Endothelial cell of umbilical vein (primary cell): Measurements from ENCODE around the gene ARSB. TPM values are rescaled to one million over a fixed set of nuclear protein-coding genes. Genes with fewer than 3 reads are reported as not detected.
A peak's percentile ranks its signal among the peaks of the same experiment; 100 is the strongest.

ENCODE experiments used
- BruUV-seq: library from RNA; stranded (reverse); fragments of 400-500 nt; replicated peaks from 2 replicates; lab custom pipeline; 2021; lab: Mats Ljungman, UMichigan
- CTCF ChIA-PET: fragments of 300-600, 350-600 bp; sonication (Branson Sonifier 250); formaldehyde crosslinking; loops from one replicate; lab custom pipeline; 2021; ENCODE audit warnings: antibody characterized with exemption, inconsistent platforms; lab: Charles Lee
- POLR2A ChIA-PET: fragments of 300-600, 350-600 bp; sonication (Branson Sonifier 250); formaldehyde crosslinking; loops from one replicate; lab custom pipeline; 2021; ENCODE audit warnings: antibody characterized with exemption, inconsistent platforms; lab: Charles Lee
- DNase-seq: peaks from one replicate; pipeline ENCODE4 v3.0.0-alpha.2; 2011; ENCODE audit warnings: low read depth, low spot score
- FAIRE-seq: peaks from 2 replicates; lab custom pipeline; 2011; peaks lifted over from hg19 to GRCh38; lab: Jason Lieb, UNC
- H2AFZ ChIP-seq: 2 replicates; pipeline ENCODE4 v1.6.0; 2012; ENCODE audit warnings: low read depth, low read length, control low read depth, inconsistent platforms
- H3K27ac ChIP-seq: 2 replicates; pipeline ENCODE4 v1.5.1; 2011; ENCODE audit warnings: low read depth, mild to moderate bottlenecking, control low read depth, low read length, moderate library complexity; ENCODE audit not compliant: insufficient read depth
- H3K27me3 ChIP-seq, 2 experiments: 2 replicates each; pipeline versions ENCODE4 v1.6.0 to v1.6.1; 2011; ENCODE audit warnings: low read length in 2 of 2, mixed read lengths in 1 of 2; ENCODE audit not compliant: control insufficient read depth in 2 of 2, insufficient read depth in 2 of 2
- H3K36me3 ChIP-seq, 2 experiments: 2 replicates in 1 of 2; 3 replicates in 1 of 2; pipeline ENCODE4 v1.5.1; 2011; ENCODE audit warnings: low read length in 2 of 2, mild to moderate bottlenecking in 1 of 2, moderate library complexity in 1 of 2; ENCODE audit not compliant: control insufficient read depth in 2 of 2, insufficient read depth in 2 of 2; ENCODE audit errors: extremely low read depth in 1 of 2
- H3K4me1 ChIP-seq: 3 replicates; pipeline ENCODE4 v1.5.1; 2011; ENCODE audit warnings: mild to moderate bottlenecking, low read length; ENCODE audit not compliant: control insufficient read depth, insufficient read depth; ENCODE audit errors: extremely low read depth
- H3K4me2 ChIP-seq: 2 replicates; pipeline ENCODE4 v1.6.1; 2011; ENCODE audit warnings: low read length, control low read depth, mixed read lengths; ENCODE audit not compliant: insufficient read depth
- H3K4me3 ChIP-seq, 3 experiments: fragments of 200-600 bp in 1 of 3; sonication (generic), shearing (Covaris generic) in 1 of 3; replicated peaks in 1 of 3; 2 replicates each; pipeline ENCODE4 v1.5.1; 2011 to 2016; ENCODE audit warnings: control low read depth in 3 of 3, low read length in 3 of 3, mild to moderate bottlenecking in 2 of 3, inconsistent platforms in 1 of 3, low read depth in 1 of 3, moderate library complexity in 1 of 3; ENCODE audit not compliant: insufficient read depth in 1 of 3
- H3K79me2 ChIP-seq: 2 replicates; pipeline ENCODE4 v1.6.0; 2012; ENCODE audit warnings: low read length, inconsistent platforms; ENCODE audit not compliant: control insufficient read depth, insufficient read depth
- H3K9ac ChIP-seq: replicated peaks from 2 replicates; pipeline ENCODE3; 2011; ENCODE audit warnings: low read length, control low read depth; ENCODE audit not compliant: insufficient read depth; ENCODE audit errors: extremely low read depth
- H3K9me1 ChIP-seq: replicated peaks from 3 replicates; pipeline ENCODE4 v1.6.0; 2011; ENCODE audit warnings: mild to moderate bottlenecking, low read length; ENCODE audit not compliant: control insufficient read depth, insufficient read depth; ENCODE audit errors: extremely low read depth
- H3K9me3 ChIP-seq: replicated peaks from 2 replicates; pipeline ENCODE4 v1.5.1; 2012; ENCODE audit warnings: low read length, inconsistent platforms; ENCODE audit not compliant: control insufficient read depth, insufficient read depth
- H4K20me1 ChIP-seq: replicated peaks from 2 replicates; pipeline ENCODE3; 2011; ENCODE audit warnings: mild to moderate bottlenecking, low read length; ENCODE audit not compliant: control insufficient read depth, insufficient read depth; ENCODE audit errors: extremely low read depth
- CTCF ChIP-seq, 2 donors: IDR thresholded peaks; 1 replicate in 1 of 2; 2 replicates in 1 of 2; pipeline ENCODE4 v1.5.1; 2011; ENCODE audit warnings: low read length in 2 of 2, mild to moderate bottlenecking in 2 of 2, moderate library complexity in 2 of 2, control low read depth in 1 of 2, inconsistent platforms in 1 of 2, low read depth in 1 of 2; ENCODE audit not compliant: insufficient read depth in 1 of 2; ENCODE audit errors: extremely low read depth in 1 of 2
- FOS ChIP-seq: IDR thresholded peaks from 2 replicates; pipeline ENCODE4 v1.6.1; 2011; ENCODE audit warnings: mild to moderate bottlenecking, low read length, moderate library complexity, borderline replicate concordance; ENCODE audit not compliant: insufficient read depth
- GATA2 ChIP-seq: IDR thresholded peaks from 2 replicates; pipeline ENCODE4 v1.7.0; 2011; ENCODE audit warnings: low read depth, mild to moderate bottlenecking, moderate library complexity, mixed read lengths, low read length; ENCODE audit not compliant: insufficient read length, insufficient read depth
- JUN ChIP-seq: IDR thresholded peaks from 2 replicates; pipeline ENCODE4 v1.6.1; 2011; ENCODE audit warnings: borderline replicate concordance, low read depth; ENCODE audit not compliant: insufficient read length, insufficient read depth
- POLR2A ChIP-seq: IDR thresholded peaks from 2 replicates; pipeline ENCODE4 v1.6.1; 2012; ENCODE audit warnings: low read depth, mild to moderate bottlenecking, control low read depth, low read length
- POLR2AphosphoS5 ChIP-seq: IDR thresholded peaks from 2 replicates; pipeline ENCODE4 v1.6.1; 2012; ENCODE audit warnings: low read depth, mild to moderate bottlenecking, control low read depth, low read length, moderate library complexity; ENCODE audit not compliant: insufficient read depth
- dilution Hi-C: fragments of 300-500 bp; cut with MboI; formaldehyde crosslinking; loops from one replicate; pipeline ENCODE4 v1.15.0; 2019; ENCODE audit warnings: low sequenced_read_pairs; ENCODE audit not compliant: extremely low pct_ligation_motif_present
- intact Hi-C: fragments of 100-400 bp; cut with micrococcal nuclease; formaldehyde crosslinking; loops from one replicate; pipeline ENCODE4 v1.10.0; 2022
- polyA plus RNA-seq, 4 experiments: library from polyadenylated mRNA; depleted of rRNA in 3 of 4; stranded (reverse) in 3 of 4; unstranded in 1 of 4; fragments of >200 nt; gene quantifications; 2 replicates each; pipeline versions ENCODE4 v1.2.1 to v1.2.3, GENCODE V29; 2011 to 2012; ENCODE audit warnings: missing spikeins in 1 of 4
- total RNA-seq: library from RNA; stranded (reverse); gene quantifications from 2 replicates; pipeline ENCODE4 v1.2.3, GENCODE V29; 2021

ARSB gene
- total and polyA plus RNA-seq, 2 donors (not counting 3 experiments of a cell fraction or from before 2014, with no cell fraction given): 17.2 to 25.8 TPM

- H3K9me3 ChIP-seq: no peaks in the 10 kb centered on the region
- ChIA-PET CTCF (interaction anchor here (0.9 to 1.6 kb wide), 3 partner anchors 25 to 477 kb away, joined by 3 to 6 read pairs (median 3); no protein-coding TSS in a partner anchor), POLR2A (interaction anchor here (0.6 kb wide), 1 partner anchor 174 kb away, joined by 5 read pairs; no protein-coding TSS in a partner anchor)
- no peak overlapping the region for H3K9ac ChIP-seq
- dilution Hi-C loops (no loop called here), intact Hi-C loops (no loop called here)
- no TSS peak for BruUV-seq
- H3K4me2 ChIP-seq: no peak overlapping the region
- DNase-seq (peak; percentile 13), FAIRE-seq (no peak)
- no peaks in the 10 kb centered on the region for H3K79me2 ChIP-seq
- no peak overlapping the region for H3K27ac ChIP-seq
- TF ChIP-seq GATA2 (no peak), POLR2AphosphoS5 (no peak)
- peaks cover 4 to 5% of the 10 kb centered on the region in 2 experiments for H3K27me3 ChIP-seq
- no peak overlapping the region for H2AFZ ChIP-seq
- H3K36me3 ChIP-seq: no peaks in the 10 kb centered on the region
- H4K20me1 ChIP-seq: no peaks in the 10 kb centered on the region
- no peaks in the 10 kb centered on the region for H3K4me1 ChIP-seq
- H3K9me1 ChIP-seq: no peaks in the 10 kb centered on the region
- H3K4me3 ChIP-seq: no peak overlapping the region
Observed at GRCh38 chr5:78995521-78996007, 10.5 kb upstream of the ARSB start.

GRCh38 chr5:78993165-78993564 is 8.1 kb upstream of the ARSB start:
- ChIA-PET POLR2A (no interaction called here), CTCF (interaction anchor here (1.6 kb wide), 1 partner anchor 32 kb away, joined by 5 read pairs; no protein-coding TSS in a partner anchor)
- peaks cover 2 to 4% of the 10 kb centered on the region in 2 experiments for H3K27me3 ChIP-seq
- TF ChIP-seq JUN (no peak), GATA2 (no peak), POLR2A (no peak), POLR2AphosphoS5 (no peak), FOS (no peak), CTCF (IDR thresholded peaks at IDR 0.05; ENCODE audit: extremely low read depth in 1 of 2, insufficient read depth in 1 of 2, low read depth in 1 of 2, low read length in 2 of 2) (no peak)
- H3K4me1 ChIP-seq: no peaks in the 10 kb centered on the region
- no peaks in the 10 kb centered on the region for H3K9me1 ChIP-seq
- H3K9ac ChIP-seq: no peak overlapping the region
- H3K4me3 ChIP-seq: no peak overlapping the region
- DNase-seq (no peak), FAIRE-seq (no peak)
- no peaks in the 10 kb centered on the region for H3K79me2 ChIP-seq
- H3K9me3 ChIP-seq: no peaks in the 10 kb centered on the region
- no peak overlapping the region for H2AFZ ChIP-seq
- H3K27ac ChIP-seq: no peak overlapping the region
- H3K36me3 ChIP-seq: no peaks in the 10 kb centered on the region
- H3K4me2 ChIP-seq: no peak overlapping the region
- dilution Hi-C loops: no loop called here
- no TSS peak for BruUV-seq
- intact Hi-C loops: no loop called here
- no peaks in the 10 kb centered on the region for H4K20me1 ChIP-seq
